ENCODE measurements around the gene COL4A2.
"Not testable (repeated sequence)": the region's sequence is repeated elsewhere in the genome, so short reads cannot be mapped to it uniquely, and the experiment has no call there.

COL4A2 gene

DNA sequence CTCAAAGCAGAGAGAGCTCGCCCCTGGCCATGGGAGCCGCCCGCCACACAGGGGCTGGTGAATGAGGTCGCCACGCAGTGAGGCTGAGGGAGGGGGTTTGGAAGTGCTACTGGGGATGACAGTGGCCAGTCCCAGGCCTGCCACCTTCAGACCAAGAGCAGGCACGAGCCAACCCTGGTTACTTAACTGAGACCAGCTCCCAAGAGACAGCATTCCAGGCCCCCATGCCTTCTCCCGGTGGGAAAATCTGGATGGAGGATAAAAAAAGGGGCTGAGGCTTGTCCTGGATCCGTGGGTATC, 211.1 kb downstream of the COL4A2 start:
- DNase-seq (ENCODE audit: low spot score): no peak

DNA sequence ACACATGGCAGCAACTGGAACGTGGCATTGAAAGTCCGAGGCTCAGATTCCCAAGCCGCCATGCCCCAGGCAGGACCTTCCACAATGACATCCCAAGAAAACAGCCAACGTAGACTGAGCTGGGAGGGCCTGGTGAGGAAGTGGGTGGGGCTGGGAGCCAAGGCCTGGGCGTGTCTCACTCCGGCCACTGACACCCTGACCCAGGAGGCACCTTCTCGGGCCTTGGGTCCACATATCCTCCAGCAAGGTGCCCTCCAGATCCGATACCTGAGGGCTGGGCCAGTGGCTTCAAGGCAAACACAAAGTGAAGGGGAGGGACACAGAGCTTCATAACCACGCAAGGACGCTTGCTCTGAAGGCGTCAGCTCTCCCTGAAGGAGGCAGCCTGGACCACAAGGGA, 211.5 kb downstream of the COL4A2 start:
- DNase-seq (ENCODE audit: low spot score): no peak

DNA sequence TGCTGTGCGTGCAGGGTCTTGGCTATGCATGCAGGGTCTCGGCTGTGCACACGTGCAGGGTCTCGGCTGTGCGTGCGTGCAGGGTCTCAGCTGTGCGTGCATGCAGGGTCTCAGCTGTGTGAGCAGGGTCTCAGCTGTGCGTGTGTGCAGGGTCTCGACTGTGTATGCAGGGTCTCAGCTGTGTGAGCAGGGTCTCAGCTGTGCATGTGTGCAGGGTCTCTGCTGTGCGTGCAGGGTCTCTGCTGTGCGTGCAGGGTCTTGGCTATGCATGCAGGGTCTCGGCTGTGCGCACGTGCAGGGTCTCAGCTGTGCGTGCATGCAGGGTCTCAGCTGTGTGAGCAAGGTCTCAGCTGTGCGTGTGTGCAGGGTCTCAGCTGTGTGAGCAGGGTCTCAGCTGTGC, 212.0 kb downstream of the COL4A2 start:
- DNase-seq (ENCODE audit: low spot score): no peak

DNA sequence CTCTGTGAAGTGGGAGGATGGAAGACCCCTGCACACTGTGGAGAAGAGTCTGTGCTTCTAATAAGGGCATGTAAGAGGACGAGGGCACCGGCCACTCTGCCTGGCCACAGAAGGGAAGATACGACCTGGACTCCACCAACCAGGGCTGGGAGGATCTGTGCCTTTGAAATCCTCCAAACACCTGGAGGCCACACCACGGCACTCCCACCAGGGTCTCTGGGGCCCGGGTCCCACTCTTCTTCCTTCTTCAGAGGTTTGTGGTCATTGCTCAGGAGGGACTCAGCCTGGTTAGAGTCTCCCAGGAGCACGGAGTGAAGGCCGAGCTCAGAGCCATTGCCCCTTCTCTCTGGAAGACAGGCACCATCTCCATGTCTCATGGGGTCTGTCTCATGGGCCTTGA, 212.4 kb downstream of the COL4A2 start:
- DNase-seq (ENCODE audit: low spot score): no peak

DNA sequence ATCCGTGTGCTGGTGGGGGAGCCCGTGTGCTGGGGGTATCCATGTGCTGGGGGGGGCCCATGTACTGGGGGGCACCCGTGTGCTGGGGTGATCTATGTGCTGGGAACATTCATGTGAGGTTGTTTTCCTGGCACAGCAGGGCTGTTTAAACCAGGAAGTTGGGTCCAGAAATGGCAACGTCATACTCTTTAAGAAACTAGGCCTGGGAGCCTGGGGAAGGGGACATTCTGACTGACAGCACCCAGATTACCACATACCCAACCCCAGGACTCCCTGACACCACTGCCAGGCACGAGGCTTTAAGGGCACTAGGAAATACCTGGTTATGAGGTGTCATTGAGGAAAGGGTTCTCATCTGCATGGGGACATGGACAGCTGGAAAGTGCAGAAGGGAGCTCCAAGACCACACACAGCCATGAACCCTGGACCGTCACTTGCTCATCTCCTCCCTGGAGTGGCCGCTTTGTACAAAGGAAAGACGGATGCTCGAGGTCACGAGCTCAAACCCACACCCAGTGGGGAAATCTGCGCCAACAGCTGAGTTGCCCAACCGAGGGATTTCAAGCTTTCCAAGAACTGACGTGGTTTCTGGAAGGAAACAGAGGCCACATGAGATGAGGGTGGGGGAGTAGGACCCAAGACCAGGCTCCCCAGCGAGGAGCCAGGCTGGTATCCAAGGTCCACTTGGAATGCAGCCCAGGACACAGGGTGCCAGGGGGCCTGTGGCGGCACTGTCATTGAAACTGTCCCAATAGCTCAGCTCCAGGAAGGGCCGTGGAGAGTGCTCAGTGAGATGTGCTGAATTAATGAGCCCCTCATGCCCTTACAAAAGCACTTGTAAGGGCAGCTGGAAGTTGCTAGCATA, 213.6 kb downstream of the COL4A2 start:
- no peak for DNase-seq (ENCODE audit: low spot score)

DNA sequence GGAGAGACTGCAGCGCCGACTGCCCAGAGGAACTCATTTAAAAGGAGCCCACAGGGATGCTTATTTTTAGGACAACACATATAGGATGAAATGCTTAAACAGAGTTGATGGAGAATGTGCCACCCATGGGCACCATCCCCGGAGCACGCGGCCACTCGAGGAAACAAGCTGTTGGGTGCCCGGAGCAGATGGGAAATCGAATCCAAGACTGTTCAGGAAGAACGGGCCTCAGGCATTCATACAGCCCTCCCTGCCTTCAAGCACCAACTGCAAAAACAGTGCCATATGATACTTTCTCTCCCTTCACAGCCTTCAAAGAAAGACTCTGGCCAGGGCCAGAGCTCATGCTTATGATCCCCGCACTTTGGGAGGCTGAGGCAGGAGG, 214.2 kb downstream of the COL4A2 start:
- DNase-seq (ENCODE audit: low spot score): no peak

DNA sequence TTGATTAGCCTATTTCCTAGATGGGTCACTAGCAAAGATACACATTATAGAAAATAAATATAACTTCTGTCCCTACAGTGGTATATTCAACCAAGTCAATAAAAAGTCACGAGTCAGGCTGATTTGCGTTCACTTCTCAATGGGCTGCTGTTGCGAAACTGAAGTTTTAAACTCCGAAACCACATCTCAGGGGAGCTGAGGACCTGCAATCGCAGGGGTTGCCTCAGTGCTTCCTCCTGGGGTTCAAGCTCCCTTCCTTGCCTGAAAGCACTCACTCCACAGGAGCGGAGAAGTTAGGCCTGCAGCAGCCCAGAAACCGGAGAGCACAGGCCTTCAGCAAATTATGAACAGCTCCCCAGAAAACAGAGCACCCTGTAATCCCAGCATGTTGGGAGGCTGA, 214.9 kb downstream of the COL4A2 start:
- no peak for DNase-seq (ENCODE audit: low spot score)

DNA sequence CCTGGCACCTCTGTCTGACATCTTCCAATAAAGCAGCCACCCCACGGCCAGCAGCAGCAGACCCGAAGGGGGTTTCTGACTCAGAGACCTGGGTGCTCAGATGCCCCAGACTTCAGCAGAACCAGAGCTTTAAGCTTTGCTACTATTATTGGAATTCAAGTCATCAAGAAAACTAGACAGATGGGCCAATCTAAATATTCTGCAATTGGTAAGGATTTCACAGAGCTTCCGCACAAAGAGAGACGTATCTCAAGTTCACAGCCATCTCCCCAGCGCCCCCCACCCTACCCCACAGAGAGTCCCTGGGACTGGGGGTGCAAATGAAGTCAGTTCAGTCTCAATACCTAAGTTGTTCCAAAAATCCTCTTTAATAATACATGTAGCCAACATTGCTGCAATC, 215.6 kb downstream of the COL4A2 start:
- no peak for DNase-seq (ENCODE audit: low spot score)

DNA sequence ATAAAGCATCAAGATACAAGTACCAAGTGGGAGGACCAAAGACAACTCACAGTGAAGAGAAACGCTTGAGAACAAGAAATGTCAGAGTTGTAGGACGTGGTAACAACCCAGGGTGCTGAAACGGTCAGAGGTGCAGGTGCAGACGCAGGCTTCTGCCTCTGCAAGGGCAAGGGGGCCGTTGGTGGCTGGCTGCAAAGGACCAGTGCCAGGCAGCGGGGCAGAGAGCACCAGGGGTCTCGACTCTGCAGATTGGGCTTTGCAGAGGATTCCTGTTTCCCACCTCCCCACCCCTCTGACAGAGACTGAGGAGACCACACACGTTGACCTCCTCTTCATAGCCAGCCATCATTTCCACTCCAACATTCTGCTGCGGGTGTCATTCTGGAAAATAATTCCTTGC, 216.1 kb downstream of the COL4A2 start:
- no peak for DNase-seq (ENCODE audit: low spot score)

DNA sequence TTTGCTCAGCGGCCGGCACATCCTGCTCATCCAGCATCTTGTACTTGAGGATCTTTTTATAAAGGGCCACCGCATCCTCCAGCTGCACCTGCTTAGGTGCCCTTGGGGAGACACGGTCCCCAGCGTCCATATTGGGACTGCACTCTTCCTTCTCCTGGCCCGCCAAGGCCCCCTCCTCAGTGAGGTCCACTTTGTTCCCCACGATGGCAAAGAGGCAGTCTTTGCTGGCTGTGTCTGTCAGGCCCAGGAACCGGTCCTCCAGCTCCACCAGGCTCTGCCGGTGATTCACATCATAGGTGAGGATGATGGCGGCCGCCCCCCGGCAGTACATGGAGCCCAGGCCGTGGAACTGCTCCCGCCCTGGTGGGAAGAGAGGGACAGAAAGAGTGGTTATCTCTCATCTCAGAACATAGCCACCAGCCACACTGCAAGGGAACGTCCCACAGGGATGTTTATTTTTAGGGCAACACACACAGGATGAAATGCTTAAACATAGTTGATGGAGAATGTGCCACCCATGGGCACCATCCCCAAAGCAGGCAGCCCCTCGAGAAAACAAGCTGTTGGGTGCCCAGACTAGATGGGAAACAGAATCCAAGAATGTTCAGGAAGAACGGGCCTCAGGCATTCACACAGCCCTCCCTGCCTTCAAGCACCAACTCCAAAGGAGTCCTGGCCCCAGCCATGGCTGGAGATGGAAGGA, 216.9 kb downstream of the COL4A2 start:
- no peak for DNase-seq (ENCODE audit: low spot score)

DNA sequence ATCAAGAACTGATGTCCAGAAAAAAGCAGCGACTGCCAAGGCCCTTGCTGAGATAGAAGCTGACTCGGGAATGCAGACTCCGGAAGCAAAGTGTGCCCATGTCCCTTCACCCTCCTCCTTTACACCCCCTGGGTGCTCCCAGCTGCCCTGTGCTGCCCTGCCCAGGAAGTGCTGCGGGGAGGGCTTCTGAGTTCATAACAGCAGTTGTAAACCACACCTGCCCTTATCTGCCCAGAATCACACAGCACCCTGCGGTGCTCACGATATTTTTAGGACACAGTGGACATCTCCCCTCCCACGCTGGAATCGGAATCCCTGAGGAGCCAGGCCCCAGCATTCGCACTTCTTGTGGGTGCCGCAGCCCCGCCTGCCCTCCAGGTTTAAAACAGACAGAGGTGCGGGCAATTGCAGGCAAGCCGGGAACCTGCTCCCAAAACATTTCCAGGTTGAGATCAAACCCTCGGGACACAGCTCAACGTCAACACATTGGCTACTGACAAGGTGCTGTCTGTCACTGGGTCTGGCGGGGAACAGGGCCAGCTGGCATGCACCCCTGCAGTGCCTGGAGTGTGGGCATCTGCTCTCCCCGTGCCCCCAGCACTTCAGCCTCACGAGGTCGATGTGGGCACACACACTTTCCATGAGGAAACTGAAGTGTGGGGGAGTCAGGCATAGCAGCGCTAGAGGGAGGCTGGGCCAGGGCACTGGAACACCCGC, 217.6 kb downstream of the COL4A2 start:
- no peak for DNase-seq (ENCODE audit: low spot score)

DNA sequence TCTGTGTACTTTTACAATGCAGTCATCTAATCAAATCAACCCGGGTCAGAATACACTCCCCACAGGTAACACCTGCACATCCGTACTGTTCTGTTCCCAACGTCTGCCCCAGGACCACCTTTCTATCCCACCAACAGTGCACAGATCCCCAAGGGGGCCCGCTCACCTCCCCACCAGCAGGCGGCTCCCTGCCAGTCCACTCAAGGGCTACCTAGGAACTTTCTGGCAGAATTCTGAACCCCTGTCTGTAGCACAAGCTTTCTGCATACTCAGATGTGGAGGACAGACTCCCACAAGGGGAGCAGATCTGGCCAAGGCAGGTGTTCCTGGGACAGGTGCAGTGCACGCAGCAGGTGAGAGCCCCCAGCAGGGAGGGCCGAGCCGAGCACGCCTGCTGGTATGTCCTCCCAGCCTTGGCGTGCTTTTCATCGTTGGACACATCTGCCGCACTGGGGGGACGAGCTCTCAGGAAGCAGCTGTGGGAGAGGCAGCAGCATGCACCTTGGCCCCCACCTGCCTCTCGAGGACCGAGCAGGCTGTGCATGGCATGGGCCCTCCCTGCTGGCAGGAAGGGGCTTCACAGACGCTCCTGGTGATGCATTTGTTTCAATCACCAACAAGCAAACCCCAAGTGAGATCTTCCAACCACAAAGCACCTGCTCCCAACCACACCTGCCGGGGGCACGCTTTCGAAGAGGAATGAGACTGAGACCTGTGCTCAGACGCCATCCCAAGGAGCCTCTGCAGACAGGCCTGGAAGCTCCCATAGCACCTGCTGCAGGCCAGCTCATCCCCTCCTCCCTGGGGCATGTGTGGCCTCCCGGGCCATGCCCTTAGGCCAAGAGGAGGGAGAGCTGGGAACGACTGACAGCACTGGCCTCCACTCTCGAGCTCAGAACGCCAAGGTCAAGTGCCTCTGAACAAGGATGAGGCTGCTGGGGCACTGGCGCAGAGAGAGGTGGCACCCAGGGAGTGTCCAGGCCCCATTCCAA, 218.5 kb downstream of the COL4A2 start:
- DNase-seq (ENCODE audit: low spot score): no peak

DNA sequence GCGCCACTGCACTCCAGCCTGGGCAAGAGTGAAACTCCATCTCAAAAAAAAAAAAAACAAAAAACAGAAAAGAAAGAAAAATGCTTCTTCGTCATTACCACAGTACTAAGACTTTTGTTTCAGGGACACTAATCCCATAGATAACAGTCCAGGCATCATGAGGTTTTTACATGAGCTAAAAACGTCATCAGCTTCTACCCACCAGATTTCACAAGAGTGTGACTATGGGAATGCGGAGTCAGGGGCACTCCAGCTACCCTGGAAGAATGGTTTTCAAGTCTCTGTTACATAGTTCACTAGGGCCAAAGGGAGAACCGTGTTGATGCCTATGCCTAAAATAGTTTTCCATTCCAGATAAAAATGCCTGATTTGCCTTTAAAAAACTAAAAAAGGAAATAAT, 221.3 kb downstream of the COL4A2 start:
- DNase-seq (ENCODE audit: low spot score): no peak

DNA sequence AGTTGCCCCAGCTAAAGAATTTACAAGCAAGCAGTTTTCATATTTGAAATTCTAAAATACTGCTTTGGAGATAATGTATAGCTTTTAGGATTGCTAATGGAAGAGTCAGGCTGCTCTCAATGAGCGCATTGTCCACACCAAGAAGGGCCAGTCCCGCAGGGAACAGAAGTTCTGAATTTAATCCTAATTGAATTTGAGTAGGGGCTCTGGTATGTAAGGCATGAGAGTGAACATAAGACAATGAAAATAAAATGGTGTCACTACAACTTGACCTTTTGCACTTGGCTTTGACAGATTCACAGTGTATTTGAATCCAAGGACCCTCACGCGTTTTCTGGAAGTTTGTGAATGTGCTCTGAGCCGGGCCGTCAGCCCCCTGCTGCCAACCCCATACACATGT, 221.8 kb downstream of the COL4A2 start:
- no peak for DNase-seq (ENCODE audit: low spot score)

DNA sequence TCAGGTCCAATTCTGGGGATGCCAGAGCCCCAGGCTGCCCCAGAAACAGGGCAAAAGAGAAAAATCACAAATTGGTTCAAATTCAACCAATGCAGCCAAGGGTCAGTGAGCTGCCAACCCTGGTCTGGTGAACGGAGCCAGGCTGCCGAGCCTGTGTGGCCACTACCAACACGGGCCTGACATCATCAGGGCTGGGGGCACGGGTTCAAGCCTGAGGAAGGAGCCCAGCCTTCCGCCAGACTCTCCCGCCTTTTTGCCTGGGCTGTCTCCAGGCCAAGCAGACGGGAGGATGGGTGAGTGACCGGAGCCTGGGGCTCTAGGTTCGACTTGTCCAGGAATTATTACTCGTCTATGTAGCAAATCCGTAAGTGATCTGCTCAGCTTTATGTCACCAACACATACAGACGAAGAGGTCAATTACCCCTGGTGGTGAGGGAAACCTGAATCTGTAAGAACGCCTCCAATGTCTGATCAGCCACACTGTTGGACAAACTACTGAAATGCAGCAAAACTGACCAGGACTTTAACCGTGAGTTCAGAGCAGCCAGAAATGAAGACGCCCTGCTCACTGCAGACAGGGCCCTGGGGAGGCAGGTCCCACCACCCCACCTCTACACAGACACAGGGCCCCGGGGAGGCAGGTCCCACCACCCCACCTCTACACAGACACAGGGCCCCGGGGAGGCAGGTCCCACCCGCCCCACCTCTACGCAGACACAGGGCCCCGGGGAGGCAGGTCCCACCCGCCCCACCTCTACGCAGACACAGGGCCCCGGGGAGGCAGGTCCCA, 222.6 kb downstream of the COL4A2 start:
- DNase-seq (ENCODE audit: low spot score): no peak

DNA sequence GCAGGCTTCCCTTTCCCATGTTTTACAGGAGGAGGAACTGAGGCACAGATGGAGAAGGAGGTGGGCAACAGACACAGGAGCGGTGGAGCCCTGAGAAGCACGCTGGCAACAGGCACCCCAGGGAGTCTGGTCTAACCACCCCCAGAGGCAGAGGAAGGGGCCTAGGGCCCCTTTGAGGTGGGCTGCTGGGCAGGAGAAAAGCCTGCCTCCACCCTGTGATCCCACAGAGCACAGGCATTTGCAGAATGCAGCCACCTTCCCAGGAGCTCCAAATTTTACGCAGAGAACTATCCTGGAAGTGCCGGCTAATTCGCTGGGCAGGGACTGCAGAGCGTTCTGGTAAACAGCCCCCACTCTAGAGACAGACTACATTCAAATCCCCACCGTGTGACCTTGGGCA, 224.0 kb downstream of the COL4A2 start:
- no peak for DNase-seq (ENCODE audit: low spot score)

DNA sequence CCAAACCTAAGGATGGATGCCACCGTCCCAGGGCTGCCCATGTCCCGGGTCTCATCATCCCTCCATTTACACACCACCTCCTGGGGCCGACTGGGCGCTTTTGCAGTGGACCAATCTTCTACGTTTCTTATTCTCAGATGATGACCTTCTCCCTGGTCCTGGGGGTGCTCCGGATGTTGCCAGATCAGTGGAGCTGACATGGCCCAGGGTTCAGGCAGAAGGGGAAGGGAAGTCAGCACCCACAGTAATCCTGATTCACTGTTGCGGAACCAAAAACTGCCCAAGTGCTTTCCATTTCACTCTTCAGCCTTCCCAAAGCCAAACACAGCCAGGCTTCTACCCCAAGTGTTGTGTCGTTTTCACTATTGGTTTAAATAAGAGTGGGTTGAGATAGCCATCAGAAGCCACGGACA, 224.6 kb downstream of the COL4A2 start:
- no peak for DNase-seq (ENCODE audit: low spot score)

DNA sequence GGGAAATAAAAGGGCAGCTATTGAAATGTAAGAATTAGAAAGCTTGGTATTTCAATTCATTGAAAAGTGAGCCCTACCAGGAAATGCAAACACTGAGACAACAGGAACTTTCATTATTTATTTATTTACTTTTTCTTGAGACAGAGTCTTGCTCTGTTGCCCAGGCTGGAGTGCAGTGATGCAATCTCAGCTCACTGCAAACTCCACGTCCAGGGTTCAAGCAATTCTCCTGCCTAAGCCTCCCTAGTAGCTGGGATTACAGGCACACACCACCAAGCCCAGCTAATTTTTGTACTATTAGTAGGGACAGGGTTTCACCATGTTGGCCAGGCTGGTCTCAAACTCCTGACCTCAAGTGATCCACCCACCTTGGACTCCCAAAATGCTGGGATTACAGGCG, 225.2 kb downstream of the COL4A2 start:
- DNase-seq (ENCODE audit: low spot score): not testable (repeated sequence)

DNA sequence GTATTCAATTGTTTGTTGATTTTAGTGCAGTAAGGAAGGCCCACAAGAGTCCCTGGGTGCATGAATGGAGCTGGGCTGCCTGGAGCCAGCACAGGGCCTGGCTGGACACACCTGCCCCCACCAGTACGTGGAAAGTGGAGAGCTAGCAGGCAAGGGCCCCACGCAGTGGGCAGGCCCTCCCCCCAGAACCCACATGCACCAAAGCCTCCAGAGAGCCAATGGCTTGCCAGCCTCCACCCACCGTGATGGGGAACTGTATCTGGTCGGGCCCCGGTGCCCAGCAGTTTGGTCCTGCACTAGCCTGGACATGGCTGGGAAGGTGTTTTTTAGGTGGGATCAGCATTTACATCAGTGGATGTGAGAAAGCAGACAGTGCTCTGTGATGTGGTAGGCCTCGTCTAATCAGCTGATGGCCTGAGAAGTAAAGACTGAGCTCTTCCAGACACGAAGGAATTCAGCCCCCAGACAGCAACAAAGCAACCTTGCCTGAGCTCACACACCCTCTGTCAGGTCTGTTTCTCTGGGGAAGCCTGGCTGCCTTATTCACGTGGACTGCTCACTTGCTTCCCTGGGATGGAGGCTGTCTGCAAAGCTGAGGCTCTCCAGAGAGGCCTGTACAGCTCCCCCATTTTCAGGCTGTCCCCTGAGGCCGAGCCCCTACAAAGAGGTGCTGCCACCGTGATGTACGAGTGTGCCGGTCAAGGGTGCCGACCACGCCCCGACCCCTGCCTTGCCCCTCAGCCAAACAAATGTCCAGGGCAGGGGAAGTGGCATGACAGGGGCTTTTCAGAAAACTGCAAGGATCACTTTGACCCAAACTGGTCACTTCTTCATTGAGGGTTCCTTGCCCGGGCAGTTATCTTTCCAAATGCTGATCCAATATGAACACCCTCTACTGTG, 226.9 kb downstream of the COL4A2 start:
- DNase-seq (ENCODE audit: low spot score): no peak

DNA sequence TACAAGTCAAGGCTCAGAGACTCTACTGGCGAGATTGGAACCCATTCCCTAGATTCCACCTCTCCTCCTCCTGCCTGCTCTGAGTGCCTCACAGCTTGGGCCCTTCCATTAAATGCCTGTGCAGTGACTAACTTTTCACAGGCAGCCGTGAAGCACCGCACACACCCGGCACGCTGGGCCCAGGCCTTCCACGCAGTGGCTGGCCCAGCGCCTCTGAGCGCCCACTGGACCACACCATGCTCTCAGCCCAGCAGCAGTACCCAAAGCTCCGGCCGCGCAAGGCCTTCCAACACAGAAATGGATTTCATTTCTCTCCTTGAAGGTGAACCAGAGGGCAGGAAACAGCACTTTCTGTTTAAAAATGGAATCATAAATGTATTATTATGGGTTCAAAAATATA, 228.4 kb downstream of the COL4A2 start:
- no peak for DNase-seq (ENCODE audit: low spot score)
